ENCODE results near the gene HMGXB4. TPM values are rescaled to one million over a fixed set of nuclear protein-coding genes. Genes with fewer than 3 reads are reported as not detected.
A peak's percentile ranks its signal among the peaks of the same experiment; 100 is the strongest.

The HMGXB4 gene
- total and polyA plus RNA-seq, 2 of the 8 experiments (the other 6 are each of a cell fraction or from before 2014, with no cell fraction given), result 20.9 to 41.3 TPM

- H3K79me2 ChIP-seq (ENCODE audit: control insufficient read depth in 1 of 2, insufficient read depth in 2 of 2, low read length in 2 of 2), result no peaks in the 10 kb centered on the region
- no peak overlapping the region for H3K4ac ChIP-seq (replicated peaks; ENCODE audit: insufficient read length, low read depth, low read length)
- peaks cover 0 to 3% (median 2%) of the 10 kb centered on the region in 4 experiments; a peak in 2 of 7 replicates for H3K4me1 ChIP-seq (replicated peaks in 1 of 4; ENCODE audit: control insufficient read depth in 3 of 4, insufficient read depth in 4 of 4, low read length in 3 of 4)
- FAIRE-seq (no peak), DNase-seq (ENCODE audit: low read depth in 1 of 2, low spot score in 2 of 2) (peak in 1 of 2 experiments; percentile 19)
- no peak overlapping the region for H3K9ac ChIP-seq (replicated peaks in 1 of 4; ENCODE audit: extremely low read depth in 1 of 4, low read depth in 3 of 4, low read length in 3 of 4)
- ChIA-PET POLR2A (ENCODE audit: partially characterized antibody) (no interaction called here), CTCF (ENCODE audit: partially characterized antibody) (interaction anchor here (0.7 to 8.5 kb wide), 10 partner anchors 9 to 192 kb away, joined by 3 to 87 read pairs (median 4); no protein-coding TSS in a partner anchor)
- 91% methylated on average over 7 of the region's 7 CpGs; no CpG with 5 or more reads in 1 of the 2 experiments for WGBS, 2 experiments (ENCODE audit: extremely low coverage in 1 of 2, insufficient coverage in 1 of 2, insufficient read length in 1 of 2, insufficient replicate concordance in 2 of 2, low coverage in 1 of 2, low lambda C conversion rate in 2 of 2, missing lambda C conversion rate in 1 of 2)
- no peak overlapping the region for H3K4me3 ChIP-seq (ENCODE audit: extremely low read depth in 1 of 4, insufficient read depth in 2 of 4, low read depth in 3 of 4, low read length in 4 of 4)
- no peak overlapping the region for H4K5ac ChIP-seq (ENCODE audit: insufficient read length, low read depth, low read length)
- no peak overlapping the region for H4K91ac ChIP-seq (replicated peaks; ENCODE audit: insufficient read length, low read length)
- no peaks in the 10 kb centered on the region for H4K20me1 ChIP-seq (replicated peaks in 1 of 2; ENCODE audit: control insufficient read depth in 1 of 2, insufficient read depth in 2 of 2, low read length in 2 of 2)
- H4K8ac ChIP-seq (ENCODE audit: extremely low read depth, insufficient read depth, low read length), result no peak overlapping the region
- H3K27me3 ChIP-seq (replicated peaks in 1 of 4; ENCODE audit: control insufficient read depth in 3 of 4, extremely low read depth in 1 of 4, insufficient read depth in 3 of 4, low read length in 3 of 4), result peaks cover 0 to 2% (median 0%) of the 10 kb centered on the region in 4 experiments; a peak in 1 of 7 replicates
- H2BK5ac ChIP-seq (ENCODE audit: low read depth, low read length), result no peak overlapping the region
- no peaks in the 10 kb centered on the region for H3K23me2 ChIP-seq (ENCODE audit: low read depth, low read length)
- no peak overlapping the region for H3K27ac ChIP-seq (ENCODE audit: low read depth, low read length)
- no peak overlapping the region for H2BK12ac ChIP-seq (ENCODE audit: low read depth, low read length)
- H2BK20ac ChIP-seq (ENCODE audit: low read length), result no peak overlapping the region
- no peak overlapping the region for H2BK15ac ChIP-seq (ENCODE audit: low read length)
- no peak overlapping the region for H2BK120ac ChIP-seq (replicated peaks; ENCODE audit: low read depth, low read length)
- H3K79me1 ChIP-seq (ENCODE audit: low read depth, low read length), result no peaks in the 10 kb centered on the region
- H3K14ac ChIP-seq (ENCODE audit: insufficient read length), result no peak overlapping the region
- H2AK5ac ChIP-seq (ENCODE audit: low read depth, low read length), result no peak overlapping the region
- no peak overlapping the region for H3K56ac ChIP-seq (replicated peaks; ENCODE audit: insufficient read length, low read depth, low read length)
- no peak overlapping the region for H3K18ac ChIP-seq (ENCODE audit: extremely low read depth, low read length)
- no peaks in the 10 kb centered on the region for H3K9me3 ChIP-seq (ENCODE audit: insufficient read depth in 2 of 2, low read depth in 1 of 2, low read length in 1 of 2)
- H2AFZ ChIP-seq (ENCODE audit: low read length), result no peak overlapping the region
- H3K36me3 ChIP-seq (ENCODE audit: control insufficient read depth in 2 of 4, insufficient read depth in 4 of 4, low read length in 3 of 4), result no peaks in the 10 kb centered on the region
- H3K23ac ChIP-seq (ENCODE audit: insufficient read length), result no peak overlapping the region
- H3K4me2 ChIP-seq (ENCODE audit: insufficient read depth in 1 of 2, low read depth in 2 of 2, low read length in 2 of 2), result no peak overlapping the region
- no peak for TF ChIP-seq CTBP2 (IDR thresholded peaks at IDR 0.05; ENCODE audit: borderline replicate concordance, insufficient read depth, insufficient read length, low read length)
- TF ChIP-seq CHD2 (IDR thresholded peaks at IDR 0.05; ENCODE audit: low read length), result no peak
- TF ChIP-seq CTCF (IDR thresholded peaks at IDR 0.05; ENCODE audit: control extremely low read depth in 1 of 3, insufficient read depth in 1 of 3, low read depth in 1 of 3, low read length in 3 of 3), result no peak
- TF ChIP-seq RFX5 (IDR thresholded peaks at IDR 0.05; ENCODE audit: borderline replicate concordance, low read depth, low read length), result no peak
- no peak for TF ChIP-seq POU5F1 (IDR thresholded peaks at IDR 0.05; ENCODE audit: low read depth, low read length)
- no peak for TF ChIP-seq RBBP5 (IDR thresholded peaks at IDR 0.05; ENCODE audit: borderline replicate concordance, low read depth, low read length)
- TF ChIP-seq CHD1 (IDR thresholded peaks at IDR 0.05; ENCODE audit: low read depth, low read length), result no peak
- no peak for TF ChIP-seq YY1 (IDR thresholded peaks at IDR 0.05; ENCODE audit: low read depth, low read length)
- TF ChIP-seq NRF1 (IDR thresholded peaks at IDR 0.05; ENCODE audit: low read depth, low read length), result no peak
These were observed 27.4 kb upstream of the HMGXB4 start for GRCh38 chr22:35229865-35230264.

Data from H1 (cell line).